ENCODE results near the gene MAGEB10.
"Not testable (repeated sequence)": the region's sequence is repeated elsewhere in the genome, so short reads cannot be mapped to it uniquely, and the experiment has no call there.

The MAGEB10 gene

GRCh38 chrX:27807690-27808089, at the start of gene MAGEB10:
Gene MAGEB10, plus strand, starts transcription at chrX:27807990. Its CDS starts 13,317 bp downstream, at chrX:27821307.
- DNase-seq (ENCODE audit: low read depth in 1 of 2, low spot score in 1 of 2) = no peak

GRCh38 chrX:27765718-27766117, 42.1 kb upstream of the MAGEB10 start:
- no peak for DNase-seq (ENCODE audit: low read depth in 1 of 2, low spot score in 1 of 2)

- DNase-seq (ENCODE audit: low read depth in 1 of 2, low spot score in 1 of 2) = no peak
Observed at GRCh38 chrX:27767387-27767786, 40.4 kb upstream of the MAGEB10 start.

GRCh38 chrX:27775984-27776383, 31.8 kb upstream of the MAGEB10 start:
- no peak for DNase-seq (ENCODE audit: low read depth in 1 of 2, low spot score in 1 of 2)

GRCh38 chrX:27796640-27797257, 11.0 kb upstream of the MAGEB10 start:
- no peak for DNase-seq (ENCODE audit: low read depth in 1 of 2, low spot score in 1 of 2)

GRCh38 chrX:27797575-27797974, 10.2 kb upstream of the MAGEB10 start:
- DNase-seq (ENCODE audit: low read depth in 1 of 2, low spot score in 1 of 2) = no peak

- no peak for DNase-seq (ENCODE audit: low read depth in 1 of 2, low spot score in 1 of 2)
Observed at GRCh38 chrX:27808226-27808625, 436 bp downstream of the MAGEB10 start.

- DNase-seq (ENCODE audit: low read depth in 1 of 2, low spot score in 1 of 2) = not testable (repeated sequence)
Observed at GRCh38 chrX:27808991-27809859, 1.4 kb downstream of the MAGEB10 start.

GRCh38 chrX:27815209-27815608, 7.4 kb downstream of the MAGEB10 start:
- no peak for DNase-seq (ENCODE audit: low read depth in 1 of 2, low spot score in 1 of 2)

GRCh38 chrX:27823812-27824211, 16.0 kb downstream of the MAGEB10 start:
- DNase-seq (ENCODE audit: low read depth in 1 of 2, low spot score in 1 of 2) = no peak

GRCh38 chrX:27838185-27838584, 30.4 kb downstream of the MAGEB10 start:
- DNase-seq (ENCODE audit: low read depth in 1 of 2, low spot score in 1 of 2) = no peak

- no peak for DNase-seq (ENCODE audit: low read depth in 1 of 2, low spot score in 1 of 2)
Observed at GRCh38 chrX:27840881-27841280, 33.1 kb downstream of the MAGEB10 start.

- DNase-seq (ENCODE audit: low read depth in 1 of 2, low spot score in 1 of 2) = no peak
Observed at GRCh38 chrX:27842859-27843258, 35.1 kb downstream of the MAGEB10 start.

- no peak for DNase-seq (ENCODE audit: low read depth in 1 of 2, low spot score in 1 of 2)
Observed at GRCh38 chrX:27860337-27860736, 52.5 kb downstream of the MAGEB10 start.

- no peak for DNase-seq (ENCODE audit: low read depth in 1 of 2, low spot score in 1 of 2)
Observed at GRCh38 chrX:27863809-27864208, 56.0 kb downstream of the MAGEB10 start.
